SK-N-SH (cell line): ENCODE measurements around the gene ADRA2B. TPM values are rescaled to one million over a fixed set of nuclear protein-coding genes. Genes with fewer than 3 reads are reported as not detected.

ENCODE experiments used
- CTCF ChIA-PET: fragments of 300-600, 350-600 bp; formaldehyde crosslinking; extraction: SDS; loops from one replicate; lab custom pipeline; 2021; lab: Yijun Ruan, JAX
- POLR2A ChIA-PET: fragments of 350-600 bp; sonication (Branson Sonifier 250); formaldehyde crosslinking; extraction: SDS; loops from one replicate; lab custom pipeline; 2020; ENCODE audit warnings: antibody characterized with exemption, inconsistent platforms; lab: Yijun Ruan, JAX
- DNase-seq: peaks from one replicate; pipeline ENCODE4 v3.0.0; 2012
- H2AFZ ChIP-seq: fragments of 200-600 bp; sonication (generic); 2 replicates; pipeline ENCODE4 v1.8.1; 2016; ENCODE audit warnings: antibody characterized with exemption, mild to moderate bottlenecking, low read depth
- H3F3A ChIP-seq: fragments of 200-600 bp; sonication (generic); replicated peaks from 2 replicates; pipeline ENCODE3; 2016; ENCODE audit warnings: antibody characterized with exemption, mild to moderate bottlenecking; ENCODE audit not compliant: insufficient read depth
- H3K27ac ChIP-seq, 2 experiments: fragments of 200-500 bp in 1 of 2; fragments of 200-600 bp in 1 of 2; sonication (Bioruptor generic) in 1 of 2; sonication (generic), shearing (Covaris generic) in 1 of 2; 2 replicates each; pipeline versions ENCODE4 v1.5.1 to v1.6.1; 2014 to 2016; ENCODE audit warnings: low read depth in 2 of 2, inconsistent platforms in 1 of 2, low read length in 1 of 2, mild to moderate bottlenecking in 1 of 2, mixed read lengths in 1 of 2
- H3K27me3 ChIP-seq: fragments of 200-600 bp; sonication (generic), shearing (Covaris generic); 2 replicates; pipeline ENCODE4 v1.6.1; 2016; ENCODE audit warnings: mixed run types; ENCODE audit not compliant: insufficient read depth
- H3K36me3 ChIP-seq, 2 experiments: fragments of 200-500 bp in 1 of 2; fragments of 200-600 bp in 1 of 2; sonication (Bioruptor generic) in 1 of 2; sonication (generic) in 1 of 2; replicated peaks in 1 of 2; 2 replicates each; pipeline versions ENCODE3 to v1.5.1; 2014 to 2016; ENCODE audit warnings: low read length in 1 of 2, mild to moderate bottlenecking in 1 of 2; ENCODE audit not compliant: insufficient read depth in 2 of 2, control insufficient read depth in 1 of 2
- H3K4me1 ChIP-seq, 2 experiments: fragments of 200-500 bp in 1 of 2; fragments of 200-600 bp in 1 of 2; sonication (Bioruptor generic) in 1 of 2; sonication (generic), shearing (Covaris generic) in 1 of 2; 2 replicates each; pipeline versions ENCODE4 v1.5.1 to v1.6.1; 2014 to 2016; ENCODE audit warnings: low read depth in 1 of 2, low read length in 1 of 2, mixed run types in 1 of 2; ENCODE audit not compliant: insufficient read depth in 2 of 2, control insufficient read depth in 1 of 2
- H3K4me2 ChIP-seq: fragments of 200-600 bp; sonication (generic), shearing (Covaris generic); 2 replicates; pipeline ENCODE4 v1.6.1; 2017; ENCODE audit warnings: mixed run types
- H3K4me3 ChIP-seq, 2 experiments: fragments of 200-500 bp in 1 of 2; fragments of 200-600 bp in 1 of 2; sonication (Bioruptor generic) in 1 of 2; sonication (generic), shearing (Covaris generic) in 1 of 2; 2 replicates each; pipeline versions ENCODE4 v1.5.1 to v1.8.1; 2014 to 2016; ENCODE audit warnings: low read depth in 2 of 2, inconsistent platforms in 1 of 2, low read length in 1 of 2, mild to moderate bottlenecking in 1 of 2, mixed read lengths in 1 of 2, moderate library complexity in 1 of 2
- H3K79me2 ChIP-seq: fragments of 200-600 bp; sonication (generic); 2 replicates; pipeline ENCODE4 v1.8.1; 2017; ENCODE audit warnings: mild to moderate bottlenecking; ENCODE audit not compliant: insufficient read depth
- H3K9ac ChIP-seq: fragments of 200-600 bp; sonication (generic); 2 replicates; pipeline ENCODE4 v1.6.1; 2017; ENCODE audit warnings: mixed run types
- H3K9me2 ChIP-seq: fragments of 200-600 bp; sonication (generic); 2 replicates; pipeline ENCODE4 v1.6.1; 2017; ENCODE audit warnings: mixed run types
- H3K9me3 ChIP-seq: fragments of 200-600 bp; sonication (generic); 2 replicates; pipeline ENCODE4 v1.6.1; 2017; ENCODE audit warnings: mixed run types, mild to moderate bottlenecking, moderate library complexity
- H4K20me1 ChIP-seq: fragments of 200-600 bp; sonication (generic); 2 replicates; pipeline ENCODE4 v1.6.1; 2017; ENCODE audit warnings: mild to moderate bottlenecking, mixed run types; ENCODE audit not compliant: insufficient read depth
- CHD2 ChIP-seq: fragments of 150-350 bp; IDR thresholded peaks from 2 replicates; pipeline ENCODE4 v1.6.1; 2018; ENCODE audit warnings: low read length; ENCODE audit not compliant: partially characterized antibody
- ELF1 ChIP-seq: IDR thresholded peaks from 2 replicates; pipeline ENCODE4 v1.4.0; 2012
- EP300 ChIP-seq, 2 experiments: IDR thresholded peaks; 2 replicates each; pipeline versions ENCODE4 v1.4.0 to v1.6.1; 2012; ENCODE audit warnings: borderline replicate concordance in 1 of 2, low read depth in 1 of 2, low read length in 1 of 2
- GATA2 ChIP-seq: sonication (generic); formaldehyde crosslinking; IDR thresholded peaks from 2 replicates; pipeline ENCODE4 v1.5.0; 2020; ENCODE audit warnings: mild to moderate bottlenecking, missing genetic modification reagents
- IRF3 ChIP-seq: fragments of 150-350 bp; IDR thresholded peaks from 2 replicates; pipeline ENCODE4 v1.6.1; 2016; ENCODE audit warnings: mild to moderate bottlenecking, low read depth, low read length
- NFIC ChIP-seq: IDR thresholded peaks from 2 replicates; pipeline ENCODE4 v1.4.0; 2012; ENCODE audit warnings: borderline replicate concordance
- PBX3 ChIP-seq: IDR thresholded peaks from 2 replicates; pipeline ENCODE4; 2012
- POLR2AphosphoS5 ChIP-seq: IDR thresholded peaks from 2 replicates; pipeline ENCODE4 v1.6.1; 2012; ENCODE audit warnings: low read depth, low read length
- RCOR1 ChIP-seq: fragments of 150-350 bp; IDR thresholded peaks from 2 replicates; pipeline ENCODE4 v1.6.1; 2017; ENCODE audit warnings: antibody characterized with exemption, low read length
- RFX5 ChIP-seq: IDR thresholded peaks from 2 replicates; pipeline ENCODE4 v1.6.1; 2012; ENCODE audit warnings: mild to moderate bottlenecking, improper control_type of control experiment, low read length
- RXRA ChIP-seq: IDR thresholded peaks from 2 replicates; pipeline ENCODE4 v1.4.0; 2012; ENCODE audit warnings: low read depth, mild to moderate bottlenecking, borderline replicate concordance
- USF1 ChIP-seq: IDR thresholded peaks from 2 replicates; pipeline ENCODE4 v1.4.0; 2012; ENCODE audit warnings: low read depth, borderline replicate concordance
- USF2 ChIP-seq: fragments of 150-350 bp; IDR thresholded peaks from 2 replicates; pipeline ENCODE4 v1.6.1; 2017; ENCODE audit warnings: antibody characterized with exemption, low read length, low read depth, borderline replicate concordance
- YY1 ChIP-seq: IDR thresholded peaks from 2 replicates; pipeline ENCODE4 v1.4.0; 2012; ENCODE audit warnings: low read depth, mild to moderate bottlenecking
- WGBS: methylation state at CpG from one replicate; pipeline ENCODE4 v1.1.6; 2017; ENCODE audit warnings: low lambda C conversion rate; 5-methylcytosine and 5-hydroxymethylcytosine counted together
- polyA plus RNA-seq, 3 experiments: library from polyadenylated mRNA; depleted of rRNA; stranded (reverse); fragments of >200 nt; gene quantifications; 2 replicates each; pipeline ENCODE4 v1.2.3, GENCODE V29; 2012

ADRA2B gene
- polyA plus RNA-seq, 1 of the 3 experiments (the other 2 are of a cell fraction): not detected

GRCh38 chr2:96119389-96119751 lies 3.0 kb upstream of the ADRA2B start (continued):
- TF ChIP-seq IRF3 (no peak), CHD2 (no peak), RXRA (no peak), ELF1 (no peak)

GRCh38 chr2:96118698-96119388 lies 2.5 kb upstream of the ADRA2B start:
- H4K20me1 ChIP-seq: no peaks in the 10 kb centered on the region
- WGBS: 81% methylated on average over 9 of the region's 13 CpGs
- ChIA-PET CTCF (interaction anchor here (0.7 to 8.0 kb wide), 9 partner anchors 11 to 391 kb away, joined by 3 to 101 read pairs (median 26); partner anchors contain the start of genes ANKRD36C, ASTL and DUSP2), POLR2A (interaction anchor here (1.0 to 1.5 kb wide), 2 partner anchors 57 to 126 kb away, joined by 3 to 4 read pairs; no protein-coding TSS in a partner anchor)
- H3K27ac ChIP-seq: no peak overlapping the region
- H3F3A ChIP-seq: no peaks in the 10 kb centered on the region
- no peaks in the 10 kb centered on the region; the same call in 1 of the 2 replicates for H3K27me3 ChIP-seq
- TF ChIP-seq RCOR1 (no peak), PBX3 (no peak), IRF3 (no peak), GATA2 (CRISPR knock-in tag) (no peak), EP300 (IDR thresholded peaks at IDR 0.05; ENCODE audit: borderline replicate concordance in 1 of 2, low read depth in 1 of 2, low read length in 1 of 2) (no peak), USF1 (no peak), USF2 (no peak), YY1 (no peak), NFIC (no peak), CHD2 (no peak), RFX5 (no peak), POLR2AphosphoS5 (no peak)
- H3K9ac ChIP-seq: no peak overlapping the region
- no peaks in the 10 kb centered on the region for H3K9me3 ChIP-seq
- H3K4me2 ChIP-seq: no peak overlapping the region
- H3K4me3 ChIP-seq: no peak overlapping the region
- H2AFZ ChIP-seq: no peak overlapping the region
- peaks cover 0 to 12% of the 10 kb centered on the region in 2 experiments; a peak in 1 of 4 replicates for H3K4me1 ChIP-seq
- H3K36me3 ChIP-seq: no peaks in the 10 kb centered on the region
- H3K79me2 ChIP-seq: no peaks in the 10 kb centered on the region
- no peak for DNase-seq
- H3K9me2 ChIP-seq: no peaks in the 10 kb centered on the region
